Chondrocyte (in vitro differentiated cells): Measurements from ENCODE around the gene CHST7. TPM values are rescaled to one million over a fixed set of nuclear protein-coding genes. Genes with fewer than 3 reads are reported as not detected.
A peak's percentile ranks its signal among the peaks of the same experiment; 100 is the strongest.

ENCODE experiments used
- DNase-seq: peaks from one replicate; pipeline ENCODE4 v3.0.0; 2021; ENCODE audit warnings: mixed read lengths, low spot score
- H3K27ac Mint-ChIP-seq: one replicate; pipeline ENCODE4 v1.8.0; 2021; ENCODE audit warnings: mild to moderate bottlenecking, moderate library complexity, mixed read lengths; ENCODE audit not compliant: unreplicated experiment
- H3K27me3 Mint-ChIP-seq: 2 replicates; pipeline ENCODE4 v1.8.0; 2021; ENCODE audit warnings: low read depth, mixed read lengths
- H3K36me3 Mint-ChIP-seq: 2 replicates; pipeline ENCODE4 v1.8.0; 2021; ENCODE audit warnings: low read depth, mixed read lengths
- H3K4me1 Mint-ChIP-seq: 2 replicates; pipeline ENCODE4 v1.8.0; 2021; ENCODE audit warnings: low read depth, mild to moderate bottlenecking, mixed read lengths
- H3K4me3 Mint-ChIP-seq: one replicate; pipeline ENCODE4 v1.8.0; 2021; ENCODE audit warnings: mild to moderate bottlenecking, moderate library complexity, mixed read lengths; ENCODE audit not compliant: unreplicated experiment
- H3K9me3 Mint-ChIP-seq: 2 replicates; pipeline ENCODE4 v1.8.0; 2021; ENCODE audit warnings: low read depth, mixed read lengths
- total RNA-seq: library from RNA; stranded (reverse); gene quantifications from 3 replicates; pipeline ENCODE4 v1.2.1, GENCODE V29; 2021
- TF ChIP-seq, protein P1 (sequence below): fragments of 200-600 bp; sonication (generic); IDR thresholded peaks from 2 replicates; pipeline ENCODE4 v1.5.0; 2021; ENCODE audit warnings: antibody characterized with exemption, mild to moderate bottlenecking, moderate library complexity

CHST7 gene
- total RNA-seq, 1 donor from 2014 or later: 7.0 TPM

DNA sequence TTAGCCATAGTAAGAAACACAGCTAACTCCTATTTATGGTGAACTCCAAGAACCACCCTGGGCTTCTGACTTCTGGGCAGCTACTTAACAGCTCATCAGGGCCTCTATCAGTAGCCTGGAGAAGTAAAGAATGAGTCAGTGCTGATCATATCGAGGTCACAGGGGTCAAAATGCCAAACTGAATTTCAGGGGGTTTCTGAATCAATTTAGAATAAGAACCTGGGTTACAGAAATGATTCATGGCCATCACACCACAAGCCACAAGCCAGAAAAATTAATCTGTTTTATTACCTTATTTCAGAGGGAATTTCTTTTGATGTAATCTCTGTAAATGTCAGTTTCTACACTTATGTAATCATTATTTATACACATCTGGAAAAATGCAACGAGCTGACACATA, 64.4 kb downstream of the CHST7 start:
- TF ChIP-seq, protein P1, sequence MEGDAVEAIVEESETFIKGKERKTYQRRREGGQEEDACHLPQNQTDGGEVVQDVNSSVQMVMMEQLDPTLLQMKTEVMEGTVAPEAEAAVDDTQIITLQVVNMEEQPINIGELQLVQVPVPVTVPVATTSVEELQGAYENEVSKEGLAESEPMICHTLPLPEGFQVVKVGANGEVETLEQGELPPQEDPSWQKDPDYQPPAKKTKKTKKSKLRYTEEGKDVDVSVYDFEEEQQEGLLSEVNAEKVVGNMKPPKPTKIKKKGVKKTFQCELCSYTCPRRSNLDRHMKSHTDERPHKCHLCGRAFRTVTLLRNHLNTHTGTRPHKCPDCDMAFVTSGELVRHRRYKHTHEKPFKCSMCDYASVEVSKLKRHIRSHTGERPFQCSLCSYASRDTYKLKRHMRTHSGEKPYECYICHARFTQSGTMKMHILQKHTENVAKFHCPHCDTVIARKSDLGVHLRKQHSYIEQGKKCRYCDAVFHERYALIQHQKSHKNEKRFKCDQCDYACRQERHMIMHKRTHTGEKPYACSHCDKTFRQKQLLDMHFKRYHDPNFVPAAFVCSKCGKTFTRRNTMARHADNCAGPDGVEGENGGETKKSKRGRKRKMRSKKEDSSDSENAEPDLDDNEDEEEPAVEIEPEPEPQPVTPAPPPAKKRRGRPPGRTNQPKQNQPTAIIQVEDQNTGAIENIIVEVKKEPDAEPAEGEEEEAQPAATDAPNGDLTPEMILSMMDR: no peak
- Mint-ChIP-seq H3K4me1 (no peaks in the 10 kb centered on the region), H3K27ac (no peak overlapping the region), H3K9me3 (peaks cover 2% of the 10 kb centered on the region), H3K27me3 (no peaks in the 10 kb centered on the region), H3K4me3 (no peak overlapping the region), H3K36me3 (no peaks in the 10 kb centered on the region)
- no peak for DNase-seq

DNA sequence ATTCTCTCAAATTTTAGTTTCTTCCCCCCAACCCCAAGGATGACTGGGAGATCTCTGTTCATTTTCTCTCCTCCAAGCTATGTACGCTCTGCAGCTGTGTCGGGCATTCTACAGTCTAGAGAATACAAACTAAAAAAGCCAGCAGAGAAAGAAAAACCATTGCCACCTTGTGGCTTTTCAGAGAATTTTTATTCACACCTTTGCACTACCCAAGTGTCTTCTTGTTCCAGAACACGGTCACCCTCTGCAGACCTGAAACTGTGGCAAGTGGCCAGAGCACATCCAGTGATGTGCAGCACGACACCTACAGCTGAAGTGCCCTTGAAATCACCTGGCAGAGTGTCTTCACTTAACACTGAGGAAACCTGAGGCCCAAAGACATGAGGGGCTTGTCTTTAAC, 68.6 kb downstream of the CHST7 start:
- DNase-seq: no peak
- Mint-ChIP-seq H3K27me3 (no peaks in the 10 kb centered on the region), H3K36me3 (no peaks in the 10 kb centered on the region), H3K27ac (no peak overlapping the region), H3K9me3 (peaks cover 6% of the 10 kb centered on the region), H3K4me1 (no peaks in the 10 kb centered on the region), H3K4me3 (no peak overlapping the region)
- TF ChIP-seq, protein P1: peak; percentile 76

DNA sequence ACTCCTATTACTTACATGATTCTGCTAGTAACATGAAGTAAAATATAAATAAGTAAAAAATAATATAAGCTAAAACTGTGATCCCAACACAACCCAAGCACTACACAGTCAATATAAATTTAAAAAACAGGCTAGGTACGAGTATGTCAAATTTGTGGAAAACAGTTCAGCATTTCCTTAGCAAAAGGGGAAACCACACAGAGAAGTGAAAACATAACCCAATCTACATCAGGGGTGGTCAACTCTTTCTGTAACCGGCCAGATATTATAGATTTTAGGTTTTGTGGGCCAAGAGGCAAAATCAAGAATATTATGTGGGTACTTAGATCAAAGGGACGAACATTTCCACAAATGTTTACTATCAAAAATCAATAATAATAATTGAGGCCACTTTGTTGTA, 70.1 kb downstream of the CHST7 start:
- Mint-ChIP-seq H3K36me3 (no peaks in the 10 kb centered on the region), H3K27ac (no peak overlapping the region), H3K4me3 (no peak overlapping the region), H3K4me1 (peaks cover 2% of the 10 kb centered on the region), H3K9me3 (peaks cover 3% of the 10 kb centered on the region), H3K27me3 (no peaks in the 10 kb centered on the region)
- TF ChIP-seq, protein P1: no peak
- DNase-seq: no peak

DNA sequence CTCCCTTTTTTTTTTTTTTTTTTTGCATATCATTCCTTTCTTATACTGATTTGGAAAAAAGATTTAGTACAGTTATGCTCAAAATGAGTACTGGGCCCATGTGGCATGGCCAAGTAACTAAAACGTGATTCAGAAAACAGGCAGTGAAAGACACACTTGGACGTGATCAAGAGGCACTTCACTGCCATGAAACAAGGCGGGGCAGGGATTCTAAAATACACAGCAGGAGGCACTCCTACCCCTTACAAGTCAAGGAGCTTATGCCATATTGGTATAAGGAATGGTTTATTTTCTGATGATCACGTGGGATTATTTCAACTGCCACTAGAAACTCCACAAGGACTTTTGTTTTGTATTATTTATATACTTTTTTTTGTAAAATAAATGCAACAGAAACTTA, 72.0 kb downstream of the CHST7 start:
- peaks cover 6% of the 10 kb centered on the region for H3K9me3 Mint-ChIP-seq
- H3K4me3 Mint-ChIP-seq: no peak overlapping the region
- peaks cover 21% of the 10 kb centered on the region for H3K4me1 Mint-ChIP-seq
- H3K27me3 Mint-ChIP-seq: no peaks in the 10 kb centered on the region
- H3K27ac Mint-ChIP-seq: no peak overlapping the region
- H3K36me3 Mint-ChIP-seq: no peaks in the 10 kb centered on the region
- TF ChIP-seq, protein P1: no peak
- no peak for DNase-seq

DNA sequence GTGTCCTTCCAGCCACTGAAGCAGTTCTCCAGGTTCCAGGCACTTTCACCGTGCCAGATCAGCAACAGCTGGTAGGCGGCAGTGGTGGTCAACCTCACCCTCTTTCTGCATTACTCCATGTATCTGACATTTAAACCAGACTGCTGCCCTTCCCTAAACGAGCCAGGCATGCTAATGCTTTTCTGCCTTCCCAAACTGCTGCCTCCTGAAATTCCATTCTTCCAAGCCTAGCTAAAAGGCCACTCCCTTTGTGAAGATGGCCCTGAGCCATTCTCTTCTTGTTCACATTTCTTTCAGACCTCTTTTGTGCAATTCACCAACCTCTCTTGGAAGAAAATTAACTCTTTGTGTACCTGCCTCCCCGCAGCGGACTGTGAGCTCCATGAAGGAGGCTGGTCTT, 73.7 kb downstream of the CHST7 start:
- Mint-ChIP-seq H3K4me1 (peaks cover 21% of the 10 kb centered on the region), H3K4me3 (no peak overlapping the region), H3K27me3 (no peaks in the 10 kb centered on the region), H3K36me3 (no peaks in the 10 kb centered on the region), H3K27ac (no peak overlapping the region), H3K9me3 (peaks cover 6% of the 10 kb centered on the region)
- no peak for DNase-seq
- TF ChIP-seq, protein P1: no peak

Other genes starting within 250 kb of the CHST7 start
- gene ZNF674, start 28.3 kb upstream of the CHST7 start, total RNA-seq: 6.3 to 6.5 TPM (median 6.4 TPM) in 3 replicates
- gene SLC9A7, start 185.4 kb downstream of the CHST7 start, total RNA-seq: 4.2 to 6.1 TPM (median 5.4 TPM) in 3 replicates